ENCODE data around the gene BTBD2. TPM values are rescaled to one million over a fixed set of nuclear protein-coding genes. Genes with fewer than 3 reads are reported as not detected.

Gene BTBD2
- polyA plus RNA-seq, 1 donor (not counting 4 experiments of a cell fraction or from before 2014, with no cell fraction given), result 22.3 TPM

DNA sequence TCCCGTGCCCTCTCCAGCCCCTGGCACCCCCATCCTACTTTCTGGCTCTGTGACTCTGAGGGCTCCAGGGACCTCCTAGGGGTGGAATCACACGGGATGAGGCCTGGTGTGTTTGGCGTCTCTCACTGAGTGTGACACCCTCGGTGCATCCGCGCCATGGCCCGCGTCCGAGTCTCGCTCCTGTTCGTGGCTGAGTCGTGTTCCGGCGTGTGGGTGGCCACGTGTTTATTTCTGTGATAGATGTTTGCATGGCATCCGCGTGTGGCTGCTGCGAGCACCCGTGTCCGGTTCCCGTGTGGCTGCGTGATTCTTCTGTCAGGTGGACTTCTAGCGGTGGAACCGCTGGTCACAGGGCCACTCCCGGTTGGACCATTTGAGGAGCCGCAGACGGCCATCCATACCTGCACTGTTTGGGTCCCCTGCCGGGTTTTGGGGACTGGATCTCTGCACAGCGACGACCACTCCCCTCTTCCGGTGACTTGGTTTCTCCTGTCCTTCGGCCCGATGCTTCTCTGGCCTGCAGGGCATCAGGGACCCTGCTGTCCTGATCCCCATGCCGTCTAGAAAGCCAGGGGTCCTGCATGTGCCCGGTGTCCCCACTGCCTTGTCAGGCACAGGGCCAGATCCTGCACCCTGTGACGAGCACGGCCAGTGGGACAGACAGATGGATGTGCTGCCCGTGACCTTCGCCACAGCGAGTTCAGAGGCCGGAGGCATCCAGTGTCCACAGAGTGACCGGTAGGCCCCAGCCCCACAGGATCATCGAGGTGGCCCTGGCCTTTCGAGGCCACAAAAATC is 66.0 kb downstream of the BTBD2 start:
- dilution Hi-C loops (cut with MboI; ENCODE audit: extremely low pct_ligation_motif_present, low sequenced_read_pairs), result no loop called here
- FAIRE-seq, result no peak

DNA sequence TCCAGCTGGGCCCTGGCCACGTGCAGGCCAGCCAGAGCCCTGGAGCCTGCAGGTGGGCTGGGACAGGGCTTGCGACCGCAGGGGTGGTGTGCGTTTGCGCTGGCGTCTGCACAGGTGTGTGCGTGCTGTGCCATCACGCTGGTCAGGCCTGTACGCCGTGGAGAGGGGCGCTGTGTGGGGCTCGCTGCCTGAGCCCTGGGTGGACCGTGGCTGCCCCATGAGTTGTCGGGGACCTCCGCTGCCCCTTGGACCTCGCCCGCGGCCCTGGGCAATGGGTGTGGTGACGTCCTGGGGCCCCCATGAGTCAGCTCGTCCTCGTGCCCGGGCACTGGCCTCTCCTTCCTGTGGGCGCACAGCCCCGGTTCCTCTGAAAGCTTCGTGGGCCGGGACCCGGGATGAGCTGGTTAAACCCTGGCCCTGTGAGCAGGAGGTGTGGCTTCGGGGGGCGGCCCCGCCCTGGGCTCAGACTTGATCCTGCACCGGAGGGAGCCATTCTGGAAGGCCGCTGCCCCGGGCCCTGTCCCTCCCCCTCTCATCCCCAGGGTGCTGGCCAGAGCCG is 67.8 kb downstream of the BTBD2 start:
- Histone ChIP-seq H3K4me2 (ENCODE audit: control insufficient read depth, extremely low read depth, insufficient read depth, low read depth, low read length) (no peak overlapping the region), H3K36me3 (ENCODE audit: control insufficient read depth in 2 of 2, extremely low read depth in 1 of 2, insufficient read depth in 2 of 2, low read length in 2 of 2) (peaks cover 4 to 13% of the 10 kb centered on the region in 2 experiments)
- dilution Hi-C loops (cut with MboI; ENCODE audit: extremely low pct_ligation_motif_present, low sequenced_read_pairs), result no loop called here

More for the DNA sequence above, 66.0 kb downstream of the BTBD2 start:
- DNase-seq (ENCODE audit: low read depth, low spot score), result no peak
- peaks cover 13% of the 10 kb centered on the region in 2 experiments for H3K36me3 ChIP-seq (ENCODE audit: control insufficient read depth in 2 of 2, extremely low read depth in 1 of 2, insufficient read depth in 2 of 2, low read length in 2 of 2)
- TF ChIP-seq CTCF (optimal IDR thresholded peaks at IDR 0.05 in 1 of 3, IDR thresholded peaks at IDR 0.05 in 1 of 3, conservative IDR thresholded peaks at IDR 0.05 in 1 of 3; ENCODE audit: extremely low read depth in 1 of 3, insufficient read depth in 2 of 3, low read length in 3 of 3), result no peak
- TF ChIP-seq EZH2 (IDR thresholded peaks at IDR 0.05; ENCODE audit: low read length), result no peak
- no peak overlapping the region for H2AFZ ChIP-seq (ENCODE audit: control insufficient read depth, low read length)
- peaks cover 3% of the 10 kb centered on the region for H3K9me1 ChIP-seq (ENCODE audit: control insufficient read depth, extremely low read depth, insufficient read depth, low read length)
- no peaks in the 10 kb centered on the region for H3K9me3 ChIP-seq (ENCODE audit: control insufficient read depth, low read depth, low read length)
- H3K4me1 ChIP-seq (ENCODE audit: control insufficient read depth, extremely low read depth, insufficient read depth, low read length), result peaks cover 3% of the 10 kb centered on the region
- H3K4me3 ChIP-seq (ENCODE audit: control insufficient read depth in 2 of 3, extremely low read depth in 1 of 3, insufficient read depth in 2 of 3, low read depth in 1 of 3, low read length in 3 of 3), result no peak overlapping the region
- peaks cover 87% of the 10 kb centered on the region for H3K79me2 ChIP-seq (ENCODE audit: control insufficient read depth, insufficient read depth, low read length)
- H3K4me2 ChIP-seq (ENCODE audit: control insufficient read depth, extremely low read depth, insufficient read depth, low read depth, low read length), result no peak overlapping the region
- H4K20me1 ChIP-seq (ENCODE audit: control insufficient read depth, extremely low read depth, insufficient read depth, low read length), result peaks cover 44% of the 10 kb centered on the region
- H3K27me3 ChIP-seq (ENCODE audit: control insufficient read depth, extremely low read depth, insufficient read depth, low read length), result no peaks in the 10 kb centered on the region
- no peak overlapping the region for H3K9ac ChIP-seq (ENCODE audit: control insufficient read depth, extremely low read depth, insufficient read depth, low read length)
- H3K27ac ChIP-seq (ENCODE audit: control insufficient read depth, insufficient read depth, low read length), result no peak overlapping the region

More for the DNA sequence above, 67.8 kb downstream of the BTBD2 start:
- Histone ChIP-seq H3K9me1 (ENCODE audit: control insufficient read depth, extremely low read depth, insufficient read depth, low read length) (peaks cover 3% of the 10 kb centered on the region), H3K4me1 (ENCODE audit: control insufficient read depth, extremely low read depth, insufficient read depth, low read length) (peaks cover 8% of the 10 kb centered on the region), H3K27me3 (ENCODE audit: control insufficient read depth, extremely low read depth, insufficient read depth, low read length) (no peaks in the 10 kb centered on the region), H4K20me1 (ENCODE audit: control insufficient read depth, extremely low read depth, insufficient read depth, low read length) (peaks cover 40% of the 10 kb centered on the region), H3K27ac (ENCODE audit: control insufficient read depth, insufficient read depth, low read length) (no peak overlapping the region), H3K4me3 (ENCODE audit: control insufficient read depth in 2 of 3, extremely low read depth in 1 of 3, insufficient read depth in 2 of 3, low read depth in 1 of 3, low read length in 3 of 3) (no peak overlapping the region), H3K9ac (ENCODE audit: control insufficient read depth, extremely low read depth, insufficient read depth, low read length) (no peak overlapping the region), H3K79me2 (ENCODE audit: control insufficient read depth, insufficient read depth, low read length) (peaks cover 87% of the 10 kb centered on the region), H2AFZ (ENCODE audit: control insufficient read depth, low read length) (no peak overlapping the region), H3K9me3 (ENCODE audit: control insufficient read depth, low read depth, low read length) (no peaks in the 10 kb centered on the region)
- DNase-seq (ENCODE audit: low read depth, low spot score) (no peak), FAIRE-seq (no peak)
- TF ChIP-seq EZH2 (IDR thresholded peaks at IDR 0.05; ENCODE audit: low read length), result no peak
